GM13977 (cell line): ENCODE results near the gene PAK5.

Source experiments
- DNase-seq: peaks from one replicate; pipeline ENCODE4 v3.0.0; 2012; ENCODE audit warnings: low spot score
- in situ Hi-C: fragments of 300-500 bp; cut with MboI; formaldehyde crosslinking; loops from one replicate; pipeline ENCODE4 v1.12.0; 2022; ENCODE audit warnings: low sequenced_read_pairs, low pct_unique_long_range_greater_than_20kb, mixed read lengths, inconsistent platforms; ENCODE audit not compliant: unreplicated experiment
- TF ChIP-seq, protein P1 (sequence below): IDR thresholded peaks from 2 replicates; pipeline ENCODE4 v1.5.1; 2012; ENCODE audit warnings: mild to moderate bottlenecking, control low read depth; ENCODE audit not compliant: insufficient read depth; ENCODE audit errors: extremely low read depth, missing control alignments

Gene PAK5

DNA sequence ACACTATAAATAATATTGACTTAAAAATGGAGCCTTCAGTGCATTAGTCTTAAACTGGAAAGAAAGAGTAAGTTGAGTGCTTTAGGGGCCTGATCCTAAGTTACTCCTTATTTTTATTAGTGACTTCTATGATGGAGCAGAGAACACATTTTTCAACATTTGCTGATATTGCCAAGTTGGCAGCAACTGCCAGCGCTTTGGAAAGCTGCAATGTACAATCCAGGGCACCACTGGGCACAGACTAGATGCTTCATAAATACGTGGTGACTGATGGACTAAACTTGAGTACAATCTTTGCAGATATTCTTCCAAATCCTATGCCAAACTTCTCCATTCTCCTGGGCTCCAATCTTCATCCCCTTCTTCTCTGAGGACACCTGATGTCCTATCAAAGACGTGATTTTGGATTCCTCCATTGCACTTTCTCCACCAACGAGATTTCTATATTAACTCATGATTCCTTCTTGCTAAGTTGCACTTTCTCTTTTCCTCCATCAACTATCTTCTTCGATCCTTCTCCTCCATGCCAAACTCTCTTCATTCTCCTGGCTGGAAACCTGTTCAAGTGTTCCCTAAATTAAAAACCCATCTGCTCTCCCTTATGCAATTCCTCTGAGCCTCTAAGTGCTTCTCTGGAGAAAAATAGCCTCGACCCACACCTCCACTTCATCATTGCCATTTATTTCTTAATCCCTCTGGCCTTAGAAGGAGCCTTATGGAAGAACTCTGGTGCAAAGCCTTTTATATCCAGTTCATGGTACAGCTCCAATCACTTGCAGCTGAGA is 28.5 kb upstream of the PAK5 start:
- in situ Hi-C loops, result no loop called here
- no peak for DNase-seq
- TF ChIP-seq, protein P1, sequence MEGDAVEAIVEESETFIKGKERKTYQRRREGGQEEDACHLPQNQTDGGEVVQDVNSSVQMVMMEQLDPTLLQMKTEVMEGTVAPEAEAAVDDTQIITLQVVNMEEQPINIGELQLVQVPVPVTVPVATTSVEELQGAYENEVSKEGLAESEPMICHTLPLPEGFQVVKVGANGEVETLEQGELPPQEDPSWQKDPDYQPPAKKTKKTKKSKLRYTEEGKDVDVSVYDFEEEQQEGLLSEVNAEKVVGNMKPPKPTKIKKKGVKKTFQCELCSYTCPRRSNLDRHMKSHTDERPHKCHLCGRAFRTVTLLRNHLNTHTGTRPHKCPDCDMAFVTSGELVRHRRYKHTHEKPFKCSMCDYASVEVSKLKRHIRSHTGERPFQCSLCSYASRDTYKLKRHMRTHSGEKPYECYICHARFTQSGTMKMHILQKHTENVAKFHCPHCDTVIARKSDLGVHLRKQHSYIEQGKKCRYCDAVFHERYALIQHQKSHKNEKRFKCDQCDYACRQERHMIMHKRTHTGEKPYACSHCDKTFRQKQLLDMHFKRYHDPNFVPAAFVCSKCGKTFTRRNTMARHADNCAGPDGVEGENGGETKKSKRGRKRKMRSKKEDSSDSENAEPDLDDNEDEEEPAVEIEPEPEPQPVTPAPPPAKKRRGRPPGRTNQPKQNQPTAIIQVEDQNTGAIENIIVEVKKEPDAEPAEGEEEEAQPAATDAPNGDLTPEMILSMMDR, result no peak

DNA sequence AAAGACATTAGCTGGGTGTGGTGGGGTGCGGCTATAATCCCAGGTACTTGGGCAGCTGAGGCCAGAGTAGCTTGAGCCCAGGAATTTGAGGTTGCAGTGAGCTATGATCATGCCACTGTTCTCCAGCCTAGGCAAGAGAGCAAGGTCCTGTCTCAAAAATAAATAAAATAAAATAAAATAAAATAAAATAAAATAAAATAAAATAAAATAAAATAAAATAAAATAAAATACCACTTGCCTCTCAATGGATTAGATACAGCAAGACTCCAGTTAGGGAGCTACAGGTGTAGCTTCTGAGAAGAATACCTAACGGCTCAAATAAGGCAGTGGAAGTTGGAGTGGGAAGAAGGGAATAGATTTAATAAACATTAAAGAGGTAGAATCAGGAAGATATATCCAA is 13.7 kb upstream of the PAK5 start:
- TF ChIP-seq, protein P1, result no peak
- in situ Hi-C loops, result no loop called here
- DNase-seq, result no peak

DNA sequence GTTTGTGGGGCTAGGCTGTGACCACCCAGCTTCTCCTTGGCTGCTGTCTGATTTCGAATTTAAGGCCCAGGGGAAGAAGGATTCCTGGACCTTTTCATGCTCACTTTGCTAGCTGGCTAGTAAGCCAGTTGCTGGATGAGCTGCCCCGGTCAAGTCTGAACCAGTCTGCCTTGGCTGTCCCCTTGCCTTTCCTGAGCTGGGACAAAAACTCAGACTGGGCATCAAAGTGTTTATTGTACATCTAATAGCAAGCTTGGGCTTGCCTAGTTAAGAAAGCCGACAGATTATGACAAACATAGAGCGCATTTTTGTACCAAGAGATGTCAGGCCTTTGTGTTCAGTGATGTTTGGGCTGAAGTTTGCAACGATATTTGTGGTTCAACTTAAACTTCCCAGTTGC is 750 bp upstream of the PAK5 start:
- in situ Hi-C loops, result no loop called here
- TF ChIP-seq, protein P1, result no peak
- no peak for DNase-seq

DNA sequence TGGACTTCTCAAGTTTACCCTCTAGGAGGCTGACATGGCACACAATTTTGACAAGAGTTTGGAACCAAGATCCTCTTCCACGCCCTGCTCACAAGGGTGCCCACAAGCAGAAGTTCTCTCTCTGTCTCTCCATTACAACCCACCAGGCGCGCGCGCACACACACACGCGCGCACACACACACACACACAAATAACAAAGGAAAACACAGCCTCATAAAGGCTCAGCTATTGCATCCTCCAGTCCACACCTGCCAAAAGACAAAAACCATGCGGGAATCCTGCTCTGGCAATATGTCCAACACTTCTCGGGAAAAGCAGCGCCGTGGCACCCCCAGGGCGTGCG is 870 bp downstream of the PAK5 start:
- TF ChIP-seq, protein P1, result no peak
- no peak for DNase-seq
- in situ Hi-C loops, result no loop called here

DNA sequence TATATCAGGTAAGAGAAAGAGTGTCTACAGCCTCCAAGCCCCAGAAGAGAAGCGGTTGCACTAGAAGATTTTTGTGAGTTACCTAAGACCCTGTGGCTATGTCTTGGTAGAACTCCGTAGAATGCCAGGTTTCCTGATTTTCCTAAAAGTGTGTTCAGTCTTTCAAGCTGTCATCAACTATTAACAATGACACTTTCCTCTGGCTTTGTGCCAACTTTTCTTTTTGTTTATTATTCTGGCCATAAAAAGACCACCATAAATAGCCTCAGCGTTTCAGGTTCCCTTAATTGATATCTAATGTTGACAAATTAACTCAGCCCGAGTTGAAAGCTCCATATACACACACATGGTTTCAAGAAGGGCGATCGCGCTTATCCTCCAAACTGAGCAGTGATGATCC is 1.2 kb downstream of the PAK5 start:
- in situ Hi-C loops, result no loop called here
- TF ChIP-seq, protein P1, result no peak
- DNase-seq, result no peak

DNA sequence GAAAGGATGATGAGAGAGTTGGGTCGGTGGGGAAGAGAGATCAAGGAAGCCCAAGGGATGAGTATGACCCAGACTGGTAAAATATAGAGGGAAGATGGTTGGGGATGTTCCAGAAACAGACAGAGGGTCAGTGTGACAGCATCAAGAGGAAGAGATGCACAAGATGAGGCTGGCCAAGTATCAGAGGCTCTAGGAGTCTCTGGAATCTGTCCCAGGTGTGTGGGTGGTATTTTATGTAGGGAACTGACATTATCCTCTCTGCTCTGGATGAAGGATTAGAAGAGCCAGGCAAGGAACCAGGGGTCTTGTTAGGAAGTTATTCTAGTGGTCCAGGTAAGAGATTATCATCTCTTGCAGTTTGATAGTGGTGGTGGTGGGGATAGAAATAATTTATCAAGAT is 3.6 kb downstream of the PAK5 start:
- in situ Hi-C loops, result no loop called here
- TF ChIP-seq, protein P1, result no peak
- DNase-seq, result no peak
